GM21737 (cell line): ENCODE measurements around the gene TMEM45B.
"Not testable (repeated sequence)": the region's sequence is repeated elsewhere in the genome, so short reads cannot be mapped to it uniquely, and the experiment has no call there.

Source experiments
- ATAC-seq: cut with Tn5 transposase; IDR thresholded peaks from one replicate; pipeline ENCODE4 v1.9.1; 2021; ENCODE audit warnings: mild to moderate bottlenecking, moderate library complexity; ENCODE audit not compliant: unreplicated experiment

TMEM45B gene

GRCh38 chr11:129815596-129816461 is at the start of gene TMEM45B:
Gene TMEM45B, plus strand, starts transcription at chr11:129815848. Its CDS starts 36,635 bp downstream, at chr11:129852483.
- ATAC-seq = no peak

GRCh38 chr11:129766898-129767604 is 48.6 kb upstream of the TMEM45B start:
- ATAC-seq = no peak

GRCh38 chr11:129767827-129768226 is 47.8 kb upstream of the TMEM45B start:
- ATAC-seq = no peak

GRCh38 chr11:129768356-129768755 is 47.3 kb upstream of the TMEM45B start:
- no peak for ATAC-seq

GRCh38 chr11:129769059-129769458 is 46.6 kb upstream of the TMEM45B start:
- no peak for ATAC-seq

- ATAC-seq = no peak
Measured at GRCh38 chr11:129770993-129771392, 44.7 kb upstream of the TMEM45B start.

GRCh38 chr11:129771456-129771855 is 44.2 kb upstream of the TMEM45B start:
- not testable (repeated sequence) for ATAC-seq

GRCh38 chr11:129778877-129779276 is 36.8 kb upstream of the TMEM45B start:
- ATAC-seq = no peak

- no peak for ATAC-seq
Measured at GRCh38 chr11:129779342-129779741, 36.3 kb upstream of the TMEM45B start.

GRCh38 chr11:129785383-129786111 is 30.1 kb upstream of the TMEM45B start:
- no peak for ATAC-seq

- ATAC-seq = not testable (repeated sequence)
Measured at GRCh38 chr11:129786112-129786416, 29.6 kb upstream of the TMEM45B start.

GRCh38 chr11:129787532-129788155 is 28.0 kb upstream of the TMEM45B start:
- no peak for ATAC-seq

GRCh38 chr11:129788278-129788677 is 27.4 kb upstream of the TMEM45B start:
- no peak for ATAC-seq

- ATAC-seq = no peak
Measured at GRCh38 chr11:129790106-129790505, 25.5 kb upstream of the TMEM45B start.

GRCh38 chr11:129791515-129791914 is 24.1 kb upstream of the TMEM45B start:
- no peak for ATAC-seq

GRCh38 chr11:129792663-129793062 is 23.0 kb upstream of the TMEM45B start:
- ATAC-seq = no peak

GRCh38 chr11:129795089-129795488 is 20.6 kb upstream of the TMEM45B start:
- no peak for ATAC-seq

GRCh38 chr11:129798212-129798611 is 17.4 kb upstream of the TMEM45B start:
- no peak for ATAC-seq

GRCh38 chr11:129800162-129800561 is 15.5 kb upstream of the TMEM45B start:
- not testable (repeated sequence) for ATAC-seq

GRCh38 chr11:129800655-129801054 is 15.0 kb upstream of the TMEM45B start:
- ATAC-seq = no peak

- ATAC-seq = no peak
Measured at GRCh38 chr11:129803533-129803932, 12.1 kb upstream of the TMEM45B start.
